Fibroblast of peridontal ligament (primary cell): ENCODE data around the gene FRMD5.
A peak's percentile ranks its signal among the peaks of the same experiment; 100 is the strongest.
"Not testable (repeated sequence)": the region's sequence is repeated elsewhere in the genome, so short reads cannot be mapped to it uniquely, and the experiment has no call there.

Experiments
- DNase-seq: peaks from one replicate; pipeline ENCODE4 v3.0.0-alpha.2; 2010; ENCODE audit errors: extremely low read depth

Gene FRMD5

GRCh38 chr15:43895586-43895985 lies 299.5 kb downstream of the FRMD5 start:
- DNase-seq = no peak

DNA sequence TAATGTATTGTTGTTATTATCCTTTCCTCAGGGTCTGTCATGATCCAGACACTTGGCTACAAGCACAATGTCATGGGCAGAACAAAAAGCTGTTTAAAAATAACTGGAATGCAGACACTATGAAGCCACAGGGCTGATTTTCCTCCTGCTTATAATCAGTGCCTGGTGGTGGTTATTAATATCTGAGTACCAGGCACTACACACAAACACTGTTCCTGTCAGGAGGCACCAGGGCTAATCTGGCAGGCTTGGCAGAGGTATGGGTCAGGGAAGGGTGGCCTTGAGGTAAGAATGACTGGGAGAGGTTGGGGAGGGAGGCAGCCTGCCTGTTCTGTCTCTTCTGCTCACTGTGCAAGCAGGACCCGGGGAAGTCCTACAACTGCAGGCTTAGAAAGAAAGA lies 301.1 kb downstream of the FRMD5 start:
- DNase-seq = no peak

DNA sequence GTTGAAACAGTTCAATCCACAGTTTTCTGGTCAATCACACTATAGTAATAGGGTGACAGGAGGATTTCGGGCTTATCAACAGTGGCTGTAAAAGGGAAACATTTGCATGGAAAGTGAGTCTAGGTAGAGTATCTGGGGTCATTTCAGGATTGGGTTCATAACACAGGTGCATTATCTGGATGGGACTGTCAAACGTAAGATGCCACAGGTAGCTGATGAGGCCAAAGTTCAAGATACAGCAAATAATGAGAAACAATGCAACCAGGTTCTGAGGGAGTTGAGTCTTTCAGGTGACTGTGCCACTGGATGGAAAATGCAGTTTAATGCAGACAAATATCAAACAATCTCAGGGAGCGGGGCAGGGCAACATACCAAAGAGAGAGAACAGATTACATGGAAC lies 306.0 kb downstream of the FRMD5 start:
- DNase-seq = no peak

GRCh38 chr15:43887901-43888300 lies 307.2 kb downstream of the FRMD5 start:
- no peak for DNase-seq

- DNase-seq = no peak
Observed at GRCh38 chr15:43886558-43886957, 308.5 kb downstream of the FRMD5 start.

DNA sequence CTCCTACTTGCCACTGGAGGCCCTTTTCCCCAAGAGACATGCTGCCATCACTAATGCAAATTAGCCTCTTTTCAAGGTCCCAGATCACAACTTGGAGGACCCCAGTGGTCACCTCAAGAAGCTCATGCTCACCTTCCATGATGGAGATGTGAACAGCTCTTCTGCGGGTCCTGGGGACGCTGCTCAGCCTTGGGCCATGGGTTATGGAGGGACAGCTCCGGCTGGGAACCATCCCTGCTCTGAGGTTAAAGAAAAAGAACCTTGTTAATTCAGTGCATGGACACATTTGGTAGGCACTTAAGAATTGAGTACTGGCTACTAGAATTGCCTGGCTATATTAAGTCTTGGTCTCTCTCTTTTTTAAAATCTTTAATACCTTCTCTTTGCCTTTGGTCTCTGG lies 311.5 kb downstream of the FRMD5 start:
- no peak for DNase-seq

DNA sequence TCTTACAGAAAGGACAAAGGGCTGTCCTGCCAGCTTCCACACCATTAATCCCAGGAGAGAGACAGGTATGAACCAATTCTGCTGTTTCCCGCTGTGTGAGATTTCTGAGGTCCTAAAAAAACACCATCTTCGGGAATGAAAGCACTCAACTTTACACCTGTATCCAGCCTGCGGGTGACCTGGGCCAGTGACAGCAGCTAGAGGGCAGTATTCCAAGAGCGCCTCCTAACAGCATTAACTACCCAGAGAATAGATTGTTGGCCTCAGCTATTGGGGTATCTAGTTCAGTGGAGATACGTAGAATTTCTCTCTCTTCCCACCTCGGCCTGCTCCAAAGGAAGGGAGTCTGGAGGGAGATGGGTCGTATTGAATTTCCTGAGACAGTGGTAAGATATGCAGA lies 313.1 kb downstream of the FRMD5 start:
- no peak for DNase-seq

- no peak for DNase-seq
Observed at GRCh38 chr15:43881245-43881644, 313.8 kb downstream of the FRMD5 start.

DNA sequence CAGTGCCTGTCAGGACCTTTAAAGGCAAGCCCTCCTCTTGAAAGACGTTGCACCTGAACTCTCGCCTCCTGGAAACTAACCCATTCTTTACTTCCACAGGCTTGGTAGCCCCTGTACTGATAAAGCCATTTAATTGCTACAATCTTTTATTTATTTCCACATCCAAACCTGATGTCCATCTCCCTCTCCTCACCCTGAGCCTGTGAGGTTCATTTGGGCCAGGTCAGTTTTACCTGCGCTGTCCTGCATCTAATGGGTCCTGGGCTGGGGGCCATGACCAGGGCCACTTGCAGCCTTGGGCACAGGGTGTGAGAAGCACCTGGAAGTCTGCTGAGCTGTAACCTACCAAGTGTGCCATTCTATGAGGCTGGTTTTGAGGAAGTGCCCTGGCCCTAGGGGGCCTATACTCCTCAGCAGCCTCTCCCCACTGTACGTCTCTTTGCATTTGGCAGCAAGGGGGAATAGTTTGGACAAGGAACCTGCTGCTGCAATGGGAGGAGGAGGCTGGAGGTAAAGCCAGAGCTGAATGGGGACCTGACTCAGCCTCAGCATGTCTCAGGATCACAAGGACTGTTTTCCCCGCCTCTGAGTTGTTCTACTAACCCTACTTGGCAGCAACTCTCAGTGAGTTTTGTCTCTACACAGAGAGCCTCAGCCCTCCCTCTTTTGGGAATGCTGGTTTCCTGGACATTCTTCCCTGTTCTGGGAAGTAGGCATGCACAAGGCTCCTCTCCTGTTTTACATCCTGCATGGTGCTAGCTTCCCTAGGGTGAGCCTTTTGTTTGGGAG lies 314.5 kb downstream of the FRMD5 start:
- peak; percentile 38 for DNase-seq

DNA sequence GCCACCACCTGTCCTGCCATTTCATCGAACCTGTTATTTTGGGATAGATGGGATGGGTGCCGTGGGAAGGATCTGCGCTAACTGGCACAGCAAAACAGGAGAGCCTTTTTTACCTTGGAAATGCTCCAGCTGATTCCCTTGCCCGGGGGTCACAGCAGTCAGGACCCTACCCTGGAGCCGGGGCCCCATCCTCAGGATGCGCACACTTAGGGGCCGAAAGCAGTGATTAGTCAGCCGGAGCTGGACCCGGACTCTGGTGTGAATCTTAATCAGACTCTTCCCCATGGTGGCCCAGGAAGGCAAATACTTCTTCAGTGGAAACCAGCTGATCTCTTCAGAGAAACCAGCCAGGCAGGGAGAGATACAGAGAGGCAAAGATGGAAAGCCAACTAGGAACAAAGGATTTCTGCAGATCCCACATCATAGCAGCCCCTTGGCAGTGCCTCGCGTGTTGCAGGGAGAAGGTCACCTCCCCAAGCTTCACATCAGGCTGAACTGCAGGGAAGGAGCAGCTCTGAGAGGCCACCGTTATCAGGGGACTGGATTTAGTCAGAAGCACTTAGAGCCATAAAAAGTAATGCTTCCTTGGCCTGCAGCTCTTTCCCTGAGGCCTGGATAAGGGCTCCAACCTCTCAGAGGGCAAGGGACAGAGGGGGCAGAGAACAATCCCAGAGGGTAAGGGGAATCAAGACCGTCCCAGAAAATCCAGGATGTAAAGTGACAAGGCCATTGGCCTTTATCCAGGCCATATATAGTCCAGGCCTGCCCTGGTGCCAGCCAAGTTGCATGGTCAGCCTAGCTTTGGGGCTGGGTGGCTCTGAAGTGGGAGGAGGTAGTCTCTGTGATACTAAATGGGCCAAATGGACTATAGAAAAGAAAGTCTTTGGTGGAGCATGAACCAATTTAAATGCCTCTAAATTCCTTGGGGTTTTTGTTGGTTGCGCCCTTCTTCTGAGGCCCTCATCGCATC lies 315.4 kb downstream of the FRMD5 start:
- DNase-seq = no peak

- no peak for DNase-seq
Observed at GRCh38 chr15:43878446-43878845, 316.6 kb downstream of the FRMD5 start.

DNA sequence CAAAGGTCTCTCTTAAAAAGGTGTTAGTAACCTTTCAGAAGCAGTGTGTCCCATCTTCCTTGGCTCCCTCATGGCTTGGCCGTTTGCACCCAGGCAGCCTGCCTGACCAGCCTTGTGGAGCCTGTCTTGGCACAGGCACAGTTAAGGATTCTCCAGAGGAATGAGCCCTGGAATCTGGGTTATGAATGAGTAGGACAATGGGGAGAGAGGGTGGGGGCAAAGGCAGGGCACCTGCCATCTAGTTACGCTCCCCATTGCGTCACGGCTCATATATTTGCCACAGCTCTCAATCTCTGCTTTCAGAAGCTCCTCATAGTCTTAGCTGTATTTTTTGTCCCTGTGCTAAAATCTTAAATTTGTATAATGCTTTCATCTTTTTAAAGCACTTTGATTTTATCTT lies 317.7 kb downstream of the FRMD5 start:
- no peak for DNase-seq

DNA sequence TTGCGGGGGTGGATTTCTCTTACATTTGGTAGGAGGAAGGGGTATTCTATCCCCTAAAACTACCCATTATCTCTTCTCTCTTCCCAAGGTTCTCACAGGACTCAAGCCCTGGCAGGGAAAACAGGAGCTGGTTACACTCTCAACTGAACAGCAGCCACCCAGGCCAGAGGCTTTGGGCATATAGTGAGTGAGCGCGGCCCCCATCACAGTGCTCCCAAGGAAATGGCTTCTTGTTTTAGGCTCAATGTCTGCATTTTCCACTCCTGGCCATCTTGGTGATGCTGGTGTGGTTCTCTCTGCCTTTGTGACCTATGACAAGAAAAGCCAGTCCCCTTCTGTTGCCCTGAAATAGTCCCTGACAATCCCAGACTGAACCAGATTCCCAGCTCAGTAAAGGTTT lies 318.2 kb downstream of the FRMD5 start:
- no peak for DNase-seq

GRCh38 chr15:43873651-43874050 lies 321.4 kb downstream of the FRMD5 start:
- DNase-seq = no peak

DNA sequence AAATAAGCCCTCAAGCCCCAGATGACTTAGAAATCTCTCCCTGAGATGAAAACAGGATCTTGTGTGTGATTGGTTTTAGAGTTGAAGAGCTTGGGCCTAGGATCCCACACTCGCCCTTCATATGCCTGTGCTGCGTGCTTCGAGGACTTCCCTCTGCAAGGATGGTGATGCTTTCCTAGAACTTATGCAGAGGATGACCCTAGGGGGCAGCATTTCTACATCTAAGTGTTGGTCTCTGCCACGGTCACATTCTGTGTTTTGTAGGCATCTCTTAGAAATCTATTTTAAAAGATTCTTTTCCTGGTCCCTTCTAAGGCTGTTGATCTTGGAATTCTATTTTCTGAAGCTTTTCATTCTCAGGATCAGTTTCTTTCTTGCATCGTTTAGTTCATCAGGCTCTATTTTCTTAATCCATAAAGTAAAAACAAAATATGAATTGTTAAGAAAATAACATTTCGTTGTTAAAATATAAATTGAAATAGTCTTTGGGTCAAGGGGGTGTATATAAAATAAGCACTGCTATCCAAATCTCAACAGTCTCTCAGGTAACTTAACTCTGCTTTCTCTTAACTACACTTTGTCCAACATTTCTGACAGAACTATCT lies 322.6 kb downstream of the FRMD5 start:
- DNase-seq = peak; percentile 91

DNA sequence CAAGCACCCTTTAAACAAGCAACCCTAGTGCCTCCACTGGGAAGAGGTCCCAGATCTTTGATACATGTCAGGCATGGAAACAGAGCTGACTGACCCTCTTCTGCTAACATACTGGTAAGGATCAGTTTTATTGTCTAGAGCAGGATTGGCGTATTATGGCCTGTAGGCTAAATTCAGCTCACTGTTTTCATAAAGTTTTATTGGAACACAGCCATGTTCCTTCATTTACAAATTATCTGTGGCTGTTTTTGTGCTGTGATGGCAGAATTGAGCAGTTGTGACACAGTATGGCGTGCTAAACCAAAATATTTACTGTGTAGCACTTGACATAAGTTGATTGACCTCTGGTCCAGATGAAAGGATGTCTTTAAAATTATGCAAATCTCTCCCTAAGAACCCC lies 323.2 kb downstream of the FRMD5 start:
- DNase-seq = no peak

GRCh38 chr15:43868406-43868805 lies 326.7 kb downstream of the FRMD5 start:
- DNase-seq = peak; percentile 16

GRCh38 chr15:43867096-43867495 lies 328.0 kb downstream of the FRMD5 start:
- no peak for DNase-seq

GRCh38 chr15:43866636-43867035 lies 328.4 kb downstream of the FRMD5 start:
- not testable (repeated sequence) for DNase-seq

GRCh38 chr15:43859546-43859945 lies 335.5 kb downstream of the FRMD5 start:
- no peak for DNase-seq

- peak; percentile 54 for DNase-seq
Observed at GRCh38 chr15:43854801-43855200, 340.3 kb downstream of the FRMD5 start.

DNA sequence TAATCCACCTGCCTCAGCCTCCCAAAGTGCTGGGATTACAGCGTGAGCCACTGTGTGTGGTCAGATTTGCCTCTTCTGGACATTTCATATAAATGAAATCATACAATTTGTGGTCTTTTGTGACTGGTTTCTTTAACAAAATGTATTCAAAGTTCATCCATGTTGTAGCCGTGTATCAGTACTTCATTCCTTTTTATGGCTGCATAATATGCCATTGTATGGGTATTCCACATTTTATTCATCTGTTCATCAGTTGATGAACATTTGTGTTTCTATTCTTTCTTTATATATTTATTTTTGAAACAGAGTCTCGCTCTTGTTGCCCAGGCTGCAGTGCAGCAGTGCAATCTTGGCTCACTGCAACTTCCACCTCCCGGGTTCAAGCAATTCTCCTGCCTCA lies 342.5 kb downstream of the FRMD5 start:
- no peak for DNase-seq
